Measurements from ENCODE around the gene MRPL12.

Gene MRPL12

DNA sequence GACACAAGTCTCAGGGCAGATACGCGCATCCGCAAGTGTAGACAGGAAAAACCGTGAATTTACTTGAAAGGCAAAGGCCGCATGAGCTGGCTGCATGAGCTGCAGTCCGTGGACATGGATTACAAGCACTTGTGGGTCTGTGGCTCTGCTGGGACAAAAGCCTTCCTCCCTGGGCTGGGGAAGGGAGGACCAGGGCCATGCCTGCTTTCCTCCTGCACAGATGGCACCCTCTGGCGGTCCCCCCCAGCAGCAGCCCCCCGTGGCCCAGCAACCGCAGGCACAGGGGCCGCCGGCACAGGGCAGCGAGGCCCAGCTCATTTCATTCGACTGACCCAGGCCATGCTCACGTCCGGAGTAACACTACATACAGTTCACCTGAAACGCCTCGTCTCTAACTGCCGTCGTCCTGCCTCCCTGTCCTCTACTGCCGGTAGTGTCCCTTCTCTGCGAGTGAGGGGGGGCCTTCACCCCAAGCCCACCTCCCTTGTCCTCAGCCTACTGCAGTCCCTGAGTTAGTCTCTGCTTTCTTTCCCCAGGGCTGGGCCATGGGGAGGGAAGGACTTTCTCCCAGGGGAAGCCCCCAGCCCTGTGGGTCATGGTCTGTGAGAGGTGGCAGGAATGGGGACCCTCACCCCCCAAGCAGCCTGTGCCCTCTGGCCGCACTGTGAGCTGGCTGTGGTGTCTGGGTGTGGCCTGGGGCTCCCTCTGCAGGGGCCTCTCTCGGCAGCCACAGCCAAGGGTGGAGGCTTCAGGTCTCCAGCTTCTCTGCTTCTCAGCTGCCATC lies 1.7 kb upstream of the MRPL12 start:
- DNase-seq (ENCODE audit: low read depth) = no peak

DNA sequence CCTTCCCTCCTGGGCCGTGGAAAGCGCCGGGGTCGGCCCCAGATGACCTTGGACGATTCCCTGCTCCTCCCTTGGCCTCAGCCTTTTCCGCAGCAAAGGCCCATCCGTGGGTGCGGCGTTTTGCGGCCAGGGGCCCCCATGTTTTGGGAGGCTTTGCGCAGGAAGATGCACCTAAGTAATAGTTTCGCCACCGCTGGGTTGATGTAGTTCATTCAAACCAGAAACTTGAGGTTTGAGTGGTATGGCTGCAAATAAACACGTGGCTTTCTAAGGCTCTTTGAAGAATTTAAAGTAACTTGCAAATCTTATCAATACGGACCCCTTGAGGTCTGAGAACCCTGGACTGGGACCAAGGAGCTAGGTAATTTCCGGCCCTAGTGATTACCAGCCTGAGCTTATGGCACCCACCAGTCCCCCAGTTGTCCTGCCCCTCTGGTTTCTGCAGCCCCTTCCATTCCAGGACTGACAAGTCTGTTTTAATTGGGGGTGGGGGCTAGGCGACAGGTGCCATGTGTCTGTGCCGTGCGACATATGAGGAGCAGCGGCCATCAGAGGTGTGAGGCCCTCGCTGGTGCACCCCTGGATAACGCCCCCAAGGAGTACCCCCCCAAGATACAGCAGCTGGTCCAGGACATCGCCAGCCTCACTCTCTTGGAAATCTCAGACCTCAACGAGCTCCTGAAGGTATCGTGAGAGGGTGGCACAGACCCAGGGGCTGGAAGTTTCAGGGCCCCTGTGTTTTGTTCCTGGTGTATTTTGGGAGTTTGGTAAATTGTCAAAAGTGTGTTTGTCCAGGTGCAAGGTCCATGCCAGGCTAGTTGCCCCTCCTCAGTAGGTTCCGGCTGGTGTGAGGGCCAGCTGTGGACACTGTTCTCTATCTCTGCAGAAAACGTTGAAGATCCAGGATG lies 834 bp downstream of the MRPL12 start:
- DNase-seq (ENCODE audit: low read depth) = no peak

DNA sequence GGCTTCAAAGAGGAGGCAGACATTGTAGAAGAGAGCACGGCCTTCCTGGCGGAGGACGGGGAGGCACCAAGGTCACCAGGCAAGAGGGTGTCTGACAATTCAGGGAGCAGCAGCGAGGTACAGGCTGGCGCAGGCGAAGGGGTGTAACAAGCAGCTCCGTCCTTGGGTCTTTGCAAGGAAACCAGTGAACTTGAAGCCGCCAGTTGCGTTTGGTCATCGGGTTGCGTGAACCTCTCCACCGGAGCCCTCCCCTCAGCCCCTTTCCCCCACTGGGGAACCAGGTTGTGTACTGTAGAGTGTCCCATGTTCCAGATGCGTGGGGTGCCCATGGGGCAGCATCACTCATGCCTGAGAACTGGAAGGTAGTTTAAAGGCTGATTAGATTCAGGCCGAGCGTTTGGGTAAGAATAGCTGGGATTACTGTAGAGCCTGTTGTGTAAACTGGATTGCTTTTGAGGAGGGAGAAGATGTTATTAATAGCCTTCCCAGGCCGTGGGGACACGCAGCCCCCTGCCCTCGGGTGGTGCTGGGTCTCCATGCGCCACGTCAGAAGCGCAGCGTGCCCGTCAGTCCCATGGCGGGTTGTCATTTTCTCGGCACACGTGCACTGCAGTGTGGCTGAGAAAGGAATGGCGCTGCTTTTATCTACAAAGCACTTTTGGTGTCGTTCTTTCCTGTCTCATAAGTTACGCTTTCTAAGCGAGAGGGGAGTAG lies 2.5 kb downstream of the MRPL12 start:
- no peak for DNase-seq (ENCODE audit: low read depth)

DNA sequence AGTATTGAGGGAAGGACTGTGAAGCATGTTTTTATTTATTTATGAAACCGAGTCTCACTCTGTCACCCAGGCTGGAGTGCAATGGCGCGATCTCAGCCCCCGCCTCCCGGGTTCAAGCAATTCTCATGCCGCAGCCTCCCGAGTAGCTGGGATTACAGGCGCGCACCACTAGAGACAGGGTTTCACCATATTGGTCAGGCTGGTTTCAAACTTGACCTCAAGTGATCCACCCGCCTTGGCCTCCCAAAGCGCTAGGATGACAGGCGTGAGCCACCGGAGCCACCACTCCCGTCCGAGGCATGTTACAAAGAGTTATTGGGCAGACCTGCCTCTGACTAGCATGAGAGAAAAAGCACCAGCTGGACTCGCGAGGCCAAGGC lies 3.1 kb downstream of the MRPL12 start:
- DNase-seq (ENCODE audit: low read depth) = no peak

DNA sequence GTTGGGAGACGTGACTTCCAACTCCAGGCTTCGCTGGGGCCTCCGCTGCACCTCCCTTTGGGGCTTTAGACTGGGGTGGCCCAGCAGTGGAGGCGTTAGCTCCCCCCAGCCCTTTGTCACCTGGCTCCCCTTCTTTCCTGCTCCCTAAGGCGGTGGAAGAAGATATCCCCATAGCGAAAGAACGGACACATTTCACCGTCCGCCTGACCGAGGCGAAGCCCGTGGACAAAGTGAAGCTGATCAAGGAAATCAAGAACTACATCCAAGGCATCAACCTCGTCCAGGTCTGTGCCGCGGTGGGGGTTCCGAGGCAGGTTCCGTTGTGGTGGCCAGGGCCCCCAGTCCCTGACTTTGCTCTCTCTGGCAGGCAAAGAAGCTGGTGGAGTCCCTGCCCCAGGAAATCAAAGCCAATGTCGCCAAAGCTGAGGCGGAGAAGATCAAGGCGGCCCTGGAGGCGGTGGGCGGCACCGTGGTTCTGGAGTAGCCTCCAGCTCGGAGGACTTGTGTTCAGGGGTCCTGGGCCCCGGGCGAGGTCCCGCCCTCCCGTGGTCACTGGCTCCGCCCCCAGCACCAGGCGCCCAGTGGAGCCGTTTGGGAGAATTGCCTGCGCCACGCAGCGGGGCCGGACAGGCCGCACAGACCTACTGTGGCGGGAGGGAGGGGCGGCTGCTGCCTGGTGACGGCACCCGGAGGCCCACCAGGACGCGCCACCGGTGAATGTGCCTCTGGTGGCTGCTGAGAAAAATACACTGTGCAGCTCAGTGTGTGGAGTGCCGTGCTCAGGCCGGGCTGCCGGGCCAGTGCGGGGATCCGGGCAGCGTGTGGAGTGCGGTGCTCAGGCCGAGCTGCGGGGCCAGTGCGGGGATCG lies 3.8 kb downstream of the MRPL12 start:
- DNase-seq (ENCODE audit: low read depth) = no peak

DNA sequence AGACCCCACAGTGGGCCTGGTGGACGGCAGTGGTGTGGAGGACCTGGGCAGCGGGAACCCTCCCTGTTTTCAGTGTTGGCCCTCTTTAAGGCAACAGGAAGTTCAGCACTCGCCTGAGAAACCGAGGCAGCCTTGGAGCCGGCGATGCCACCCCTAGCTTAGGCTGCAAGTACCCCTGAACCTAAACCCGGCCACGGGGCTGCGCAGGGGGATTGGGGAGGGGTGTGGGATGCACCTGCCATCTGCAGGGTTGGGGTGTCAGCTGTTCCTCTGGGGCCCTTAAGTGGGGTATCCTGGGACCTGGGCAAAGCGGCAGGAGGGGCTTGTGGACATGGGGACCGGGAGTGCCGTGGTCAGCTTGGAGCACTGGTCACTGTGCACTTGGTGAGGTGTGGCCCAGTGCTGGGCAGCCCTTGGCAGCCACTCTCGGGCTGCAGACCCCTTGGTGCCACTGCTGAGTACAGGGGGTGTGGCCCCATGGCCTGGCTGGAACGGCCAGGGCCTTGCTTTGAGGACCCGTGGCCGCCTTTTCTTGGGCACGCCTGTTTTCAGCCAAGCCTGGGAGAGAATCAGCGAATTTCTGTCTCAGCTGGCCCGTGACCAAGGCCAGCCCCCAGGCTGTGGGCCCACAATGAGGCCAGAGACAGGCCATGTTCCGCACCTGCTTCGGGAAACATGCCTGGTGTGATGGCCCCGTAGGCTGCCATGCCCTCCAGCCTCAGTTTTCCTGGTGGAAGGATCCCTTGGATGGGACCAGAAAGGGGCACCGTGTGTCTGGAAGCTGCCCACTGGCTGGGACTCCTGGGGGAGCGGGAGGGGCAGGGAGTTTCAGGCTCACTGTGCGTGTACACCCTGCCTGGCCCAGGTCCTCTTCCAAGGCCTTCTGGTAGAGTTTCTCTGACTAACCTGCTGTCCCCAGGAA lies 4.8 kb downstream of the MRPL12 start:
- DNase-seq (ENCODE audit: low read depth) = no peak

DNA sequence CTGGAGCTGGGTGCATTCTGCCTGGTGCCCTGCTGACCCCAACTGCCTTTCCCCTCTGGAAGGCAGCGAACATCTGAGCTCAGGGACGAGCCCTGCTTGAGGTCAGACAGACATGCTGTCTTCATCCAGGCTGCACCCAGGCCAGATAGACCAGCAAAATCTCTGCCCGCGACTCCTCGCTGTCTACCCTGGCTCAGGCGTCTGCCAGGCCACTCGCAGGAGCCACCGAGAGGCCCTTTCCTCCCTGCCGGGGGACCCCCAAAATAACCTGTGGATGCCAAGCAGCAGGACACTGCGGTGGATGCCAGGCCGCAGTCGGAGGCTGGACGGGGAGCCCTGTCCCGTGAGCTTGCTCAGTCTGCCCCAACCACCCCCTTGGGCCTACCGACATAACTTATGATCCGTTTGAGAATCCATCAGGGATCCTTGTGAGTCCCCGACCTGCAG lies 5.6 kb downstream of the MRPL12 start:
- DNase-seq (ENCODE audit: low read depth) = no peak

DNA sequence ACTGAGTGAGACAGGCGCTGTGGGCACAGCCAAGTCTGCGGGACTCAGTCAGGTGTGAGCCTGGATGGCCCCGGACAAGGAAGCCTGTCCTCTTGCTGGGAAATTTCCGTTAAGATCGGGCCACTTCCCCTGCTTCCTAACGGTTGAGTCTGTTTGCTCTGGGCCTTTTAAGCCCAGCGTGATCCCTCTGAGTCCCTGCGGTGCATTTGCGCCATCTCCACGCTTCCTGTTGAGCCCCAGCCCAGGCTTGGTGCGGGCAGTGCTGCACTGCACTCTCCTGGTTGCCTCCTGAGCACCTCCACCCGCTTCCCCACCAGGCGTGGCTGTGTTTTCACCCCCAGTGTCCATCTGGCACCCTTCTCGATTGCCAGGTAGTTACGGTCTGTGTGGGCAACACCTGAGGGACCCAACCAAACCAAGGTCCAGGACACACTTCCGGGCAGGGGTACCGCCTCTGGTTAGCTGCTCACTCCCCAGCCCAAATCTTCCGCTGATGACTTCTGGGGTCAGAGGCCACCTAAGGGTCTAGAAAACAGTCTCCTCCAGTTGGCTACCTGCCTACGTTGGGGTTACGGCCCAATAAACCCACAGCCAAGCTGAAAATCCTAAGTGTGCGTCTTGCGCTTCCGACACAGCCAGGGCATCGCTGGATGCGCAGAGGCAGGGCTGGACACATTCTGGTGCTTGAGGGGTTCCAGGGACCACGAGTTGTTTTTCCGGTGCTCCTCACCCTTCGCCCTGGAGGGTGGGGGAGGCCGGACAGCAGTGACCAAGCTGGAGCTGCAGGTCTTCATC lies 7.5 kb downstream of the MRPL12 start:
- DNase-seq (ENCODE audit: low read depth) = no peak

DNA sequence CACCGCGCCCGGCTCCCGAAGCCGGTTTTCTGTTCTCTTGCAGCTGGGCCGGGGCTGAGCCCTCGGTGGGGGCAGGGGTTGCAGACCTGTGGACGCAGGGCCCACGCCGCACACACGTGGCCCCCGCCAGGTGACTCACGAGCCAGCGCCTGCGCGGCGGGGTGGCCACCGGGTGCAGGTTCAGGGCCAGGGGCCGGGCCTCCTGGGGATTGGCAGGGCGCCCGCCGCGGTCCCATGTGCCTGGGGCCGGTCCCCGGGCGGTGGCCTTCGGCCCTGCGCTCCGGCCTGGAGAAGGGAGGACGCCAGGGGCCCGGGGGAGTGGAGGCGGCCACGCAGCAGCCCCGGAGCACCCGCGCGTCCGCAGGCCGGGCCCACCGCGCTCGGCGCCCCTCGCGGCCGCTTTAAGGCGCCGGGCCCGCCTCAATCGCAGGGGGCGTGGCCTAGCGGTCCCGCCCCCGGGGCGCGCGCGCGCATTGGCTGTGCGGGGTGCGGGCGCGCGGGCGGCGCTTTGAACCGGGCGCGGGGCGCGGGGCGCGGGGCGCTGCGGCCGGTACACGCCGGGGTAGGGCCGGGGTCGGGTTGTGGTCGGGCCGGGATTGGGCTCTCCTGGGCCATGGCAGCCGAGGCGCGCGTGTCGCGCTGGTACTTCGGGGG lies 8.8 kb downstream of the MRPL12 start, which contains the start of gene SLC25A10:
Gene SLC25A10, plus strand, starts transcription at position 471 of the 654 bp plus-strand sequence. Its CDS starts 143 bp downstream, at position 614.
- DNase-seq (ENCODE audit: low read depth) = peak; percentile 69

DNA sequence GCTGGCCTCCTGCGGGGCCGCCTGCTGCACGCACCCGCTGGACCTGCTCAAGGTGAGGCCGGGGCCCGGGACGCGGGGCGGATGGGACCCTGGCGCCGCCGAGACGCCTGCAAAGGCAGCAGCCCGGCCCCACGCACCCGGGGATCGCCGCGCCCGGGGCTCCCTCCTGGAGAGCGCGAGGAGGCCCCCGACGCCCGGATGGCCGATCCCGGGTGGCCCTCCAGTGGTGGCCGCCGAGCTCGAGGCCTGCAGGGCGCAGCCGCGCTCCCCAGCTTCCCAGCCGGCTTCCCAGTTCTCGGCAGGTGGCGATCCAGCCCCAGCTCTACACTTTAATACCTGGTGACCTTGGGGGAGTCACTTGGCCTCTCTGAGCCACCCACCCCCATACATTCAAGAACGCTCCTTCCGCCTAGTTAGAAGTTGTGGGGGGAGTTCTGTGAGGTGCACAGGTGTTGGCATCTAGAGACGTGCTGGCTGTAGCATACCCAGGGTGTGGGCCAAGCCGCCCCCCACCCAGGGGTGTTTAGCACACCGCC lies 9.4 kb downstream of the MRPL12 start:
- no peak for DNase-seq (ENCODE audit: low read depth)

DNA sequence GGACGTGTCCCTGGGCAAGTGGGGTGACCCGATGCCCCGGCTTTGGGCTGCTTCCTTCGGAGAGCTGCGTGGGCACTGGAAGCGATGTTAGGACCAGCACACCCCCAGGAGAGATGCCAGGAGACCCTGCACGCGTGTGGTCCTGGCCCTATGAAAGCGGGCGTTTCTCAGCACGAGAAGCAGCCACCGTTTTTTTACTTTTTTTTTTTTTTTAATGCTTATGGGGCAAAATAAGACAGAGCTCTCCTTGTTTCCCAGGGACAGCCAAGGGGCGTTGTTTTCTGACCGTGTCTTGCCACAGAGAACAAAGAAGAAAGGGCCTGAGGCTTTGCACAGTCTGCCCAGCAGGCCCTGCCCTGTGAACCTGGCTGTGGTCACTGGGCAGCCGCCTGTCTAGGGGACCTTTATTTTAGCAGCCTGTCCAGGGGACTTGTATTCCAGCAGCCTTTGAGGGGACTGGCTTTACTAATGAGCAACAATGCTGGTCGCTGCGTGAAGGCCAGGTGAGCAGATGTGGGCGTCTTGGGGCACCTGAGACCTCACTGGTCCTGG lies 9.9 kb downstream of the MRPL12 start:
- no peak for DNase-seq (ENCODE audit: low read depth)

DNA sequence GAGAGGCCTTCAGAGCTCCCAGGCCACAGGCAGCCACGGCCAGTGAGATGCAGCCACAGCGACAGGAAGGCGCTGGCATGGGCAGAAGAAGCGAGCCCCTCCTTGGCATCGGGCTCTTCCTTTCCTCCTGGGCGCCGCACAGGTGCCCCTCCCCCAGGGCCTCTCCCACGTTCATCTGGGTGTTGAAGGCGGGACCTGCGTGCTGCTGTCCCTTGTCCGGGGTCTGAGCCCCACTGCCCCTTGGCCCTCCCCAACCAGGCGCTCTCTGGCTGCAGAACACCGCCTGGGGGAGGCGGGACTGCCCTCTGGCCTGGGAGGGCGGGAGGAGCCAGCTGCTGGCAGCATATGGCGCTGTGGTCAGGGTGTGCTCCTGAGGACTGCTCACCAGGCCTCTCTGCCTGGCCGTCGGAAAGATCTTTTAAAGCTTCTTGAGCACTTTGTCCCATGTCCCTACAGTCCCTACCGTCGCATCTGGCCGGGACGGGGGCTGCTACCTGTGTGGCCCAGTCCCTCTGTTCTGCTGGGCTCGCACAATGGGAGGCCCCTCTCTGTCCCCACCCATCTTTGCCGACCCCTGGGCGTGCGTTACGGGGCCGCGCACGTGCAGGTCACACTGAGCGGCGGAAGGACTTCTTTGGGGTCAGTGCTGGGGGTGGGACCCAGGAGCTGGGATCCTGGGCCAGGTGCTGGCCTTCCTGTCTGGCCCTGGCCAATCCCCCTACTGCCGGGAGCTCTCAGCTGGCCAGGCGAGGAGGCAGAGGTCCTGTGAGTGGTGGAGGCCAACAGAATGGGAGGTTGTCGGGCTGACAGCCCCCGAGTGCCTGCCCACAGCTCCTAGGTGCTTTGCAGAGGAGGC lies 10.6 kb downstream of the MRPL12 start:
- DNase-seq (ENCODE audit: low read depth) = no peak

DNA sequence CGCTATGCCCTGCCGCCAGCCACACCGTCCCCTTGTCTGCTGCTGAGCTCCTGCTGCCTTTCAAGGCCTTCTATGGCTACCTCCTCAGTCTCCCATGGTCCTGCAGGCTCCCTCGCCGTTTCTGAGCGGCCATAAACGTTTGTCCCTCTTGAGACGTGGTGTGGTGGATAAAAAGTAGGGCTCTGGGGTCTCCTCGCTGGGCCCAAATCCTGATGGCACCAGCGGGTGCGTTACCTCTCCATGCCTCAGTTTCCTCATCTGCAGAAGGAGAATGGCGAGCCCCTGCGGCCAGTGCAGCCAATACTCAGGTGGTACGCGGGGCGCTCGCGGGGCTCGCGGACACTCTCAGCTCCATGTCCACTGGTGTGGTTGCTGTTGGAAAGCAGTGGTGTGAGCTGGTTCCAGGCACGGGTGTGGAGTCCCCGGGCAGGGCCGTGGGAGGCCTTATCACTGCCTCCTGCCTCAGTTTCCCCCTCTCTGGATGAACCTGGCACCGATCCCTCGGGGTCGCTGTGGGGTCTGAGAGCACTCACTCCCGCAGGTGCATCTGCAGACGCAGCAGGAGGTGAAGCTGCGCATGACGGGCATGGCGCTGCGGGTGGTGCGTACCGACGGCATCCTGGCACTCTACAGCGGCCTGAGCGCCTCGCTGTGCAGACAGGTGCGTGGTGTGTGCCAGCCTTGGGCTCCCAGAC lies 11.4 kb downstream of the MRPL12 start:
- DNase-seq (ENCODE audit: low read depth) = no peak

DNA sequence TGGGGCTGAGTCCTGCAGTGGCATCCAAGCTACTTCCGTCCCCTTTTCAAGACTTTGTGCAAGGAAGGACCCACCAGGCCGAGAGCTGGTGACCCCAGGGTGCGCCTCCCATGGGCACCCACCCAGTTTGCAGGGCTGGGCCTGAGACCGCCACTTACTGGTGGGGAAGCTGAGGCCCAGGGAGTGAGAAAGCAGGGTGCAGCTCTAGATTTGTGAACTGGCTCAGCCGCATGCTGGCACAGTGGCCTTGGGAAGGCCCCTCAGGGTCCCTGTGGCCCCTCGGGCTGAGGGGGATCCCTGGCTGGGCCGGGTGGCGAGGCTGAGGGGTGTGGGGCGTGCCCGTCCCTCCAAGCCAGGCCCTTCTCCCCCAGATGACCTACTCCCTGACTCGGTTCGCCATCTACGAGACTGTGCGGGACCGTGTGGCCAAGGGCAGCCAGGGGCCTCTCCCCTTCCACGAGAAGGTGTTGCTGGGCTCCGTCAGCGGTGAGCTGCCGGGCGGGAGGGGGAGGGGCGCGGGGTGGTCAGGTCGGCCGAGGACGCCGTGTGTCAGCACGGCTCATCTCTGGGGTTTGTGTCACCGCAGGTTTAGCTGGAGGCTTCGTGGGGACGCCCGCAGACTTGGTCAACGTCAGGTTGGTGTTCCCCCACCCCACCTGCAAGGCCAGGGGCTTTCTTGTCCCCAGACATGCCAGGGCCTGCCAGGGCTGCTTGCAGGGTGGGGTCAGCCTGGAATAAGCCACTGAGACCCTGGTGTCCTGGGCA lies 12.1 kb downstream of the MRPL12 start:
- DNase-seq (ENCODE audit: low read depth) = no peak

DNA sequence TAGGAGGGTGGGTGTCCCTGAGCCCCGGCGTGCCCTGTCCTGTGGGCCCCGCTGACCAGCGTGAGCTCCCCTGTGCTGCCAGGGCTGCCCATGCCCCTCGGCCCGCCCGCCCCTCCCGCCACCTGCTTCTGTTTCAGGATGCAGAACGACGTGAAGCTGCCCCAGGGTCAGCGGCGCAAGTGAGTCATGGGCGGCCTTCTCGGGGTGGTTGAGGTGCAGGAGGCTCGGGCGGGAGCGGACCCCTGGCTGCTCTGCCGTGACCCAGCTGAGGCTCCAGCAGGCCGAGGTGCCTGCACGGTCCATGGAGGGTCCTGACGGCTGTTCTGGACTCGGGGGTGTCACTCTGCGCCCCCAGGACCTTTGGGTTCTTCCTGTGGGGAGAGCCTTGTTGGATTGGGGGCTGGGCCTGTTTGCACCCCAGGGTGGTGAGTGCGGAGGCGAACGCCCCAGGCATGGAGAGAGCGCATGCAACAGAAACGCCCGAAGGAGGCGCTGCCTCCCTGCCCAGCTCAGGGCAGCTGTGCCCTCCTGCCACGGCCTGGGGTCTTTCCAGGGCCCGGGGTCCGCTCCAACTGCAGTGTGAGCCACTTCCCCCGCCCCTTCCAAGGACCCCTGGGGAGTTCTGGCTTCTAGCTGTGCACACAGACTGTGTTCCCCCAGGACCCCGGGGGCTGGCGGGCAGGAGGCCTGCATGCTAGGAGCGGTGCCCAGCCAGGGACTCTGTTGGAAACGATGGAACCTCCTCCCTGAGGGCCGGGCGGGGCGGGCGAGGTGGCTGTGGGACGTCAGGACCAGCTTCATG lies 12.9 kb downstream of the MRPL12 start:
- no peak for DNase-seq (ENCODE audit: low read depth)

All from stimulated activated CD8-positive, alpha-beta memory T cell treated with anti-CD3 and anti-CD28 coated beads, Interleukin-7, amount 100 ng/mL, for 24 hours (primary cell).